HCT116 (cell line): ENCODE measurements around the gene LRRC34. TPM values are rescaled to one million over a fixed set of nuclear protein-coding genes. Genes with fewer than 3 reads are reported as not detected.

Experiments used
- ATAC-seq: fragments of 200-7000 bp; cut with Tn5 transposase; 2 replicates; pipeline ENCODE4 v1.9.1; 2020; ENCODE audit warnings: mild to moderate bottlenecking, moderate library complexity
- BruUV-seq: library from RNA; stranded (reverse); fragments of 400-500 nt; replicated peaks from 2 replicates; lab custom pipeline; 2021; lab: Mats Ljungman, UMichigan
- CTCF ChIA-PET: fragments of 300-600 bp; sonication (Branson Sonifier 250); formaldehyde crosslinking; loops from one replicate; lab custom pipeline; 2021; ENCODE audit warnings: antibody characterized with exemption; lab: Charles Lee
- POLR2A ChIA-PET: fragments of 300-600, 350-600 bp; sonication (Branson Sonifier 250); formaldehyde crosslinking; loops from one replicate; lab custom pipeline; 2021; ENCODE audit warnings: antibody characterized with exemption; lab: Charles Lee
- RAD21 ChIA-PET, 2 experiments: fragments of 300-600 bp; sonication (Branson Sonifier 250); formaldehyde crosslinking; loops; one replicate each; lab custom pipeline; 2023; ENCODE audit warnings: low total read pairs in 2 of 2; ENCODE audit not compliant: uncharacterized antibody in 2 of 2, unreplicated experiment in 2 of 2, low non-redundant PET in 1 of 2; lab: Charles Lee
- DNase-seq: peaks from one replicate; pipeline ENCODE4 v3.0.0-alpha.2; 2010; ENCODE audit warnings: low read depth, low spot score
- H2AFZ ChIP-seq: fragments of 200-600 bp; shearing (Covaris generic), sonication (generic); 2 replicates; pipeline ENCODE4 v1.6.1; 2017; ENCODE audit warnings: low read depth, mixed run types, mixed read lengths, antibody characterized with exemption, low read length; ENCODE audit not compliant: poor library complexity, severe bottlenecking
- H3K27ac ChIP-seq: 2 replicates; pipeline ENCODE4 v1.5.1; 2012; ENCODE audit warnings: low read depth, low read length
- H3K27me3 ChIP-seq: fragments of 200-600 bp; sonication (generic); 2 replicates; pipeline ENCODE4 v1.6.1; 2016; ENCODE audit warnings: mixed run types, low read length, mixed read lengths; ENCODE audit not compliant: insufficient read depth
- H3K36me3 ChIP-seq, 2 experiments: fragments of 200-500 bp in 1 of 2; fragments of 200-600 bp in 1 of 2; sonication (Bioruptor generic) in 1 of 2; sonication (generic) in 1 of 2; 2 replicates each; pipeline versions ENCODE4 v1.5.1 to v1.6.1; 2014 to 2016; ENCODE audit warnings: low read length in 2 of 2, inconsistent platforms in 1 of 2, mixed read lengths in 1 of 2, mixed run types in 1 of 2; ENCODE audit not compliant: insufficient read depth in 2 of 2, control insufficient read depth in 1 of 2
- H3K4me1 ChIP-seq, 2 experiments: fragments of 200-600 bp in 1 of 2; sonication (generic) in 1 of 2; 2 replicates each; pipeline versions ENCODE4 v1.5.1 to v1.6.1; 2012 to 2017; ENCODE audit warnings: low read length in 2 of 2, inconsistent platforms in 1 of 2, mild to moderate bottlenecking in 1 of 2, mixed read lengths in 1 of 2, mixed run types in 1 of 2, moderate library complexity in 1 of 2; ENCODE audit not compliant: insufficient read depth in 2 of 2, control insufficient read depth in 1 of 2
- H3K4me2 ChIP-seq: fragments of 200-600 bp; sonication (generic); 2 replicates; pipeline ENCODE4 v1.6.1; 2017; ENCODE audit warnings: mixed run types, low read length, mixed read lengths
- H3K4me3 ChIP-seq, 2 experiments: fragments of 200-600 bp in 1 of 2; sonication (generic) in 1 of 2; replicated peaks in 1 of 2; 2 replicates each; pipeline ENCODE4 v1.5.1; 2011 to 2016; ENCODE audit warnings: low read length in 2 of 2, control low read depth in 1 of 2, low read depth in 1 of 2, mild to moderate bottlenecking in 1 of 2, mixed read lengths in 1 of 2, mixed run types in 1 of 2
- H3K79me2 ChIP-seq: fragments of 200-600 bp; sonication (generic); 2 replicates; pipeline ENCODE4 v1.6.1; 2017; ENCODE audit warnings: mild to moderate bottlenecking, mixed run types, low read length, moderate library complexity, mixed read lengths; ENCODE audit not compliant: insufficient read depth
- H3K9ac ChIP-seq: fragments of 200-600 bp; sonication (generic); 2 replicates; pipeline ENCODE4 v1.6.1; 2016; ENCODE audit warnings: low read length, mixed read lengths
- H3K9me2 ChIP-seq: fragments of 200-600 bp; sonication (generic), shearing (Covaris generic); 2 replicates; pipeline ENCODE4 v1.6.1; 2017; ENCODE audit warnings: mixed run types, mild to moderate bottlenecking, moderate library complexity; ENCODE audit not compliant: insufficient read depth
- H3K9me3 ChIP-seq, 2 experiments: fragments of 200-500 bp in 1 of 2; fragments of 200-600 bp in 1 of 2; sonication (Bioruptor generic) in 1 of 2; sonication (generic) in 1 of 2; 2 replicates each; pipeline ENCODE4 v1.6.1; 2014 to 2017; ENCODE audit warnings: low read length in 2 of 2, mixed read lengths in 2 of 2, inconsistent platforms in 1 of 2, low read depth in 1 of 2, mild to moderate bottlenecking in 1 of 2, mixed run types in 1 of 2, moderate library complexity in 1 of 2; ENCODE audit not compliant: control insufficient read depth in 1 of 2, insufficient read depth in 1 of 2
- H4K20me1 ChIP-seq: fragments of 200-600 bp; sonication (generic), shearing (Covaris generic); 2 replicates; pipeline ENCODE4 v1.6.1; 2017; ENCODE audit warnings: mixed run types, mild to moderate bottlenecking, moderate library complexity; ENCODE audit not compliant: insufficient read depth
- ATF3 ChIP-seq: IDR thresholded peaks from 2 replicates; pipeline ENCODE4 v1.6.1; 2012
- CBX3 ChIP-seq: IDR thresholded peaks from 2 replicates; pipeline ENCODE4 v1.6.1; 2012; ENCODE audit warnings: low read depth
- CTCF ChIP-seq, 3 experiments: fragments of 200-600 bp in 1 of 3; sonication (generic) in 1 of 3; IDR thresholded peaks in 2 of 3; conservative IDR thresholded peaks in 1 of 3; 2 replicates each; pipeline ENCODE4 v1.5.1; 2012 to 2017; ENCODE audit warnings: low read depth in 2 of 3, low read length in 2 of 3, antibody characterized with exemption in 1 of 3, borderline replicate concordance in 1 of 3, control low read depth in 1 of 3, mild to moderate bottlenecking in 1 of 3, mixed read lengths in 1 of 3, mixed run types in 1 of 3, moderate library complexity in 1 of 3; ENCODE audit not compliant: insufficient read depth in 1 of 3
- EGR1 ChIP-seq: IDR thresholded peaks from 2 replicates; pipeline ENCODE4 v1.6.1; 2012; ENCODE audit warnings: low read depth
- ELF1 ChIP-seq: IDR thresholded peaks from 2 replicates; pipeline ENCODE4 v1.6.1; 2012; ENCODE audit warnings: low read depth, borderline replicate concordance
- EZH2 ChIP-seq: fragments of 200-600 bp; sonication (generic); IDR thresholded peaks from 2 replicates; pipeline ENCODE4 v1.6.1; 2017; ENCODE audit warnings: antibody characterized with exemption, mixed run types
- EZH2phosphoT487 ChIP-seq: fragments of 200-600 bp; IDR thresholded peaks from 2 replicates; pipeline ENCODE4 v1.6.1; 2018; ENCODE audit warnings: antibody characterized with exemption, borderline replicate concordance
- FOSL1 ChIP-seq: IDR thresholded peaks from 2 replicates; pipeline ENCODE4 v1.6.1; 2012; ENCODE audit warnings: low read depth
- MAX ChIP-seq: IDR thresholded peaks from 2 replicates; pipeline ENCODE4 v1.6.1; 2012
- POLR2A ChIP-seq: IDR thresholded peaks from 2 replicates; pipeline ENCODE4 v1.7.0; 2011; ENCODE audit warnings: borderline replicate concordance; ENCODE audit not compliant: insufficient read depth, insufficient read length; ENCODE audit errors: extremely low read depth
- POLR2AphosphoS5 ChIP-seq: IDR thresholded peaks from 2 replicates; pipeline ENCODE4 v1.6.1; 2011; ENCODE audit warnings: mild to moderate bottlenecking, low read depth, low read length, moderate library complexity
- RAD21 ChIP-seq: IDR thresholded peaks from 2 replicates; pipeline ENCODE4 v1.6.1; 2012; ENCODE audit warnings: low read depth, mild to moderate bottlenecking
- SIN3A ChIP-seq: IDR thresholded peaks from 2 replicates; pipeline ENCODE4 v1.6.1; 2012; ENCODE audit warnings: low read depth
- SP1 ChIP-seq: IDR thresholded peaks from 2 replicates; pipeline ENCODE4 v1.6.1; 2012; ENCODE audit warnings: low read depth
- ZBTB33 ChIP-seq: IDR thresholded peaks from 2 replicates; pipeline ENCODE4 v1.6.1; 2011; ENCODE audit warnings: mild to moderate bottlenecking, low read length, moderate library complexity; ENCODE audit not compliant: insufficient replicate concordance; ENCODE audit errors: extremely low read depth
- ZFX ChIP-seq: fragments of 450-650 bp; IDR thresholded peaks from 2 replicates; pipeline ENCODE4 v1.6.1; 2017
- ZNF274 ChIP-seq: fragments of 200-500 bp; sonication (Bioruptor generic); IDR thresholded peaks from 2 replicates; pipeline ENCODE4 v1.6.1; 2014; ENCODE audit warnings: mild to moderate bottlenecking, low read depth, low read length, inconsistent platforms
- intact Hi-C: fragments of 100-400 bp; cut with micrococcal nuclease; formaldehyde crosslinking; loops from 2 replicates; pipeline ENCODE4 v1.10.0; 2022
- total RNA-seq: library from RNA; stranded (reverse); gene quantifications from one replicate; pipeline ENCODE4 v1.2.1, GENCODE V29; 2021; ENCODE audit not compliant: unreplicated experiment

Gene LRRC34
- total RNA-seq, 1 experiment from 2014 or later: not detected

DNA sequence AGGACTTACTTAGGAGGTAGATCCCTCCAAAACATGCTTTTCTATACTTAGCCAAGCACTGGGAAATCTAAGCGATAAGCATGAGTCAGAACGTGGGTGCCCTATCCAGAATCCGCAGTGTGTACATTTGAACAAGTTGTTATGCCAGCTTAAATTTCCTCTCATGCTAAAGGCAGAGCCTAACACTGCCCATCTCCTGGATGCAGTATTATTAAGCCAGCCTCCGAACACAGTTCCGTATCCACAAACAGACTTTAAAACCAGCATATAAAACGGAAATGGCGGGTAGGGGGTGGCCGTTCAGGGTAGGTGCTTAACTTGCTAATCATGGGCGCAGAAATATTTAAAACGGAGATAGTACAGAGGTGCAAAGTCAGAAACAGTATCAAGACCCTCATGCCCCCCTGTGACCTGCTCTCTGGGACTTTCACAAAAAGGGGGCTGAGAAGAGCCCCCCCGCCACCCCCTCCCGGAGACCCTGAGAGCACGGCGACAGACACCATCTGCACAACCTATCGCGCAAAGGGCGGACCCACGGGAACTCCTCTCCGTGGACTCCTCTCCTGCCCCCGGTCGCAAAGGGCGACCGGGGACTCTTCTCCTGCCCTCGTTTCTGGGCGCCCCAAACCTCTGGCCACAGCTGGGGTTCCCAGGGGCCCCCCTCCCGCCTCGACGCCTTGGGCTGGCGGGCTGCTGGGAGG is 923 bp downstream of the LRRC34 start:
- no peak for DNase-seq
- ChIA-PET CTCF (interaction anchor here (0.5 kb wide), 1 partner anchor 229 kb away, joined by 5 read pairs; no protein-coding TSS in a partner anchor), POLR2A (no interaction called here), RAD21 (no interaction called here)
- Histone ChIP-seq H3K4me1 (no peaks in the 10 kb centered on the region), H3K36me3 (no peaks in the 10 kb centered on the region), H3K27me3 (no peaks in the 10 kb centered on the region), H4K20me1 (no peaks in the 10 kb centered on the region), H3K9me3 (no peaks in the 10 kb centered on the region), H3K4me3 (no peak overlapping the region), H3K4me2 (no peak overlapping the region), H3K9ac (no peak overlapping the region), H3K9me2 (no peaks in the 10 kb centered on the region), H3K79me2 (no peaks in the 10 kb centered on the region), H3K27ac (no peak overlapping the region), H2AFZ (no peak overlapping the region)
- no peak for ATAC-seq
- intact Hi-C loops: no loop called here
- no TSS peak for BruUV-seq
- TF ChIP-seq ATF3 (no peak), ZBTB33 (no peak), EZH2phosphoT487 (no peak), ELF1 (no peak), EGR1 (no peak), SIN3A (no peak), RAD21 (no peak), ZFX (no peak), CBX3 (no peak), ZNF274 (no peak), CTCF (IDR thresholded peaks at IDR 0.05 in 2 of 3, conservative IDR thresholded peaks at IDR 0.05 in 1 of 3; ENCODE audit: borderline replicate concordance in 1 of 3, insufficient read depth in 1 of 3, low read depth in 2 of 3, low read length in 2 of 3) (no peak), MAX (no peak), FOSL1 (no peak), SP1 (no peak), POLR2A (no peak), POLR2AphosphoS5 (no peak), EZH2 (no peak)
